Measurements from ENCODE around the gene MYLK. TPM values are rescaled to one million over a fixed set of nuclear protein-coding genes. Genes with fewer than 3 reads are reported as not detected.

Gene MYLK
- total and polyA plus RNA-seq, 10 of the 15 experiments (the other 5 are each of a cell fraction or from before 2014, with no cell fraction given): 0.04 to 1.6 (median 0.42) TPM; not detected in 1

- no peaks in the 10 kb centered on the region for H3K9me3 ChIP-seq (replicated peaks; ENCODE audit: control insufficient read depth, insufficient read depth, low read length)
- H3K4me3 ChIP-seq: no peak overlapping the region
- no peak overlapping the region for H3K9ac ChIP-seq (ENCODE audit: control insufficient read depth, insufficient read depth, low read length)
- DNase-seq (ENCODE audit: low read depth, low spot score) (no peak), FAIRE-seq (no peak), ATAC-seq (no peak)
- ChIA-PET CTCF (interaction anchor here (0.7 to 3.2 kb wide), 12 partner anchors 9 to 258 kb away, joined by 3 to 39 read pairs (median 6); no protein-coding TSS in a partner anchor), SMC1A (ENCODE audit: uncharacterized antibody, unreplicated experiment) (interaction anchor here (1.2 kb wide), 1 partner anchor 32 kb away, joined by 4 read pairs; no protein-coding TSS in a partner anchor), RAD21 (ENCODE audit: unreplicated experiment) (interaction anchor here (2.0 kb wide), 1 partner anchor 70 kb away, joined by 18 read pairs; no protein-coding TSS in a partner anchor), POLR2A (no interaction called here)
- no peaks in the 10 kb centered on the region; a peak in 1 of 4 replicates for H3K27me3 ChIP-seq (replicated peaks in 1 of 2; ENCODE audit: control insufficient read depth in 2 of 2, insufficient read depth in 2 of 2, low read length in 1 of 2)
- no peaks in the 10 kb centered on the region for H3K4me1 ChIP-seq (ENCODE audit: control insufficient read depth, insufficient read depth, low read length)
- TF ChIP-seq TCF3 (IDR thresholded peaks at IDR 0.05; ENCODE audit: borderline replicate concordance, insufficient read depth, low read depth, low read length) (no peak), STAT3 (IDR thresholded peaks at IDR 0.05; ENCODE audit: low read depth, low read length) (no peak), RELA (IDR thresholded peaks at IDR 0.05; ENCODE audit: borderline replicate concordance, partially characterized antibody) (no peak), EZH2 (IDR thresholded peaks at IDR 0.05; ENCODE audit: borderline replicate concordance, control insufficient read depth, low read depth, low read length) (no peak), SUZ12 (IDR thresholded peaks at IDR 0.05; ENCODE audit: unreplicated experiment) (no peak), GATAD2B (conservative IDR thresholded peaks at IDR 0.05; ENCODE audit: low read depth) (no peak), PAX8 (IDR thresholded peaks at IDR 0.05) (no peak)
- TF ChIP-seq, protein P1, sequence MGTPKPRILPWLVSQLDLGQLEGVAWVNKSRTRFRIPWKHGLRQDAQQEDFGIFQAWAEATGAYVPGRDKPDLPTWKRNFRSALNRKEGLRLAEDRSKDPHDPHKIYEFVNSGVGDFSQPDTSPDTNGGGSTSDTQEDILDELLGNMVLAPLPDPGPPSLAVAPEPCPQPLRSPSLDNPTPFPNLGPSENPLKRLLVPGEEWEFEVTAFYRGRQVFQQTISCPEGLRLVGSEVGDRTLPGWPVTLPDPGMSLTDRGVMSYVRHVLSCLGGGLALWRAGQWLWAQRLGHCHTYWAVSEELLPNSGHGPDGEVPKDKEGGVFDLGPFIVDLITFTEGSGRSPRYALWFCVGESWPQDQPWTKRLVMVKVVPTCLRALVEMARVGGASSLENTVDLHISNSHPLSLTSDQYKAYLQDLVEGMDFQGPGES (IDR thresholded peaks at IDR 0.05): no peak
- H3K4me2 ChIP-seq (ENCODE audit: control insufficient read depth, insufficient read depth): no peak overlapping the region
- no TSS peak for BruUV-seq (replicated peaks)
- 6% methylated on average over 5 of the region's 5 CpGs for WGBS (ENCODE audit: insufficient coverage, insufficient replicate concordance, low lambda C conversion rate, missing lambda C conversion rate)
- H2AFZ ChIP-seq (ENCODE audit: control insufficient read depth, low read depth, low read length): no peak overlapping the region
- in situ Hi-C loops (cut with MboI): no loop called here
- H3K27ac ChIP-seq (ENCODE audit: control insufficient read depth, insufficient read depth): no peak overlapping the region
- intact Hi-C loops (cut with micrococcal nuclease; ENCODE audit: unreplicated experiment): no loop called here
- H3K79me2 ChIP-seq (ENCODE audit: control insufficient read depth, insufficient read depth, low read length): no peaks in the 10 kb centered on the region
- H3K36me3 ChIP-seq (ENCODE audit: control insufficient read depth in 2 of 2, insufficient read depth in 2 of 2, low read length in 1 of 2): no peaks in the 10 kb centered on the region
- H4K20me1 ChIP-seq (ENCODE audit: control insufficient read depth, insufficient read depth): no peaks in the 10 kb centered on the region
Observed at GRCh38 chr3:123722456-123722855, 161.7 kb downstream of the MYLK start.
